Subcutaneous abdominal adipose tissue (tissue), 5 donors: Measurements from ENCODE around the gene NIFK.
"Not testable (repeated sequence)": the region's sequence is repeated elsewhere in the genome, so short reads cannot be mapped to it uniquely, and the experiment has no call there.

ENCODE experiments used
- H3K27ac ChIP-seq: one replicate; pipeline ENCODE4 v1.7.0; 2013; ENCODE audit warnings: low read depth, mild to moderate bottlenecking, inconsistent platforms, low read length, moderate library complexity
- H3K27me3 ChIP-seq, 5 donors: one replicate each; pipeline ENCODE4 v1.7.0; 2013; ENCODE audit warnings: low read length in 5 of 5, inconsistent platforms in 1 of 5; ENCODE audit not compliant: control insufficient read depth in 5 of 5, insufficient read depth in 4 of 5
- H3K36me3 ChIP-seq, 5 donors: one replicate each; pipeline ENCODE4 v1.7.0; 2013; ENCODE audit warnings: low read length in 5 of 5; ENCODE audit not compliant: control insufficient read depth in 5 of 5, insufficient read depth in 5 of 5
- H3K4me1 ChIP-seq, 5 donors: one replicate each; pipeline ENCODE4 v1.7.0; 2013; ENCODE audit warnings: low read length in 5 of 5, mild to moderate bottlenecking in 3 of 5, moderate library complexity in 1 of 5; ENCODE audit not compliant: control insufficient read depth in 5 of 5, insufficient read depth in 5 of 5
- H3K4me3 ChIP-seq, 5 donors: one replicate each; pipeline ENCODE4 v1.7.0; 2013; ENCODE audit warnings: low read length in 5 of 5, low read depth in 1 of 5
- H3K9ac ChIP-seq, 5 donors: one replicate each; pipeline ENCODE4 v1.7.0; 2013; ENCODE audit warnings: low read length in 5 of 5, mild to moderate bottlenecking in 4 of 5, moderate library complexity in 3 of 5
- H3K9me3 ChIP-seq, 5 donors: one replicate each; pipeline ENCODE4 v1.7.0; 2013; ENCODE audit warnings: low read length in 5 of 5; ENCODE audit not compliant: control insufficient read depth in 5 of 5
- donor health status: healthy.
- donor health status: healthy.
- donor health status: healthy.
- donor health status: healthy.
- donor health status: healthy.

NIFK gene

DNA sequence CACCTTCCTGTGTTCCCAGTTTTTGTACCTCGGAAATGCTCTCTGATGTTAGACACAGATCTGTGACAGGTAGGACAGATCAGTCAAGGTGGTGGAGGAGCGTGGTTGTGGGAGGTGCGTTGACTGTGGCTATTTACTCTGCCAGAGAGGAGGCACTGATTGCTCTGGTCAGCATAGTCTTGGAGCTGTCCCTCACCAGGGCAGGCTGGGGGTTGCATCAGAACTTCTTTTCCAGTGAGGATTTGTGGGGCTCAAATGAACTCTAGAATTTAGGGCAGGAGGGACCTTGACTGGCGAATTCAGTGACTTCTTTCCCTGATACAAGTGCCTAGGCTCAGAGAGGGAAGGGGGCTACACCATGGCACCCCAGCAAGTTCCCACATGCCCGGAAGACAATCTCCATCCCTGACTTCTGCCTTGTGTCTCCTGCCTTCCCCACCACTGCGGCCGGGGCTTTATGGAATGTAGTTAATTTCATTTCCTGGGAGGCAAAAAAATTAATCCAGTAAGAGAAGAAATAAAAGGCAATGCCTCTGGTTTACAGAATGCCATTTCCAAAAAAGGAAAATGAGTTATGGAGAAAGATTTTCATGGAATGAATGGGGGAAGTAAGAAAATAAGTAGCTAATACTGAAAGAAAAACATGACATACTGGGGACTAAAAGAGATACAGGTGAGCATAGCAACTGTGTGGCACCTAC, 26.1 kb downstream of the NIFK start:
- H3K9ac ChIP-seq, result no peak overlapping the region
- H3K4me1 ChIP-seq, result no peaks in the 10 kb centered on the region
- no peaks in the 10 kb centered on the region for H3K36me3 ChIP-seq
- no peak overlapping the region for H3K27ac ChIP-seq
- no peaks in the 10 kb centered on the region for H3K9me3 ChIP-seq
- no peaks in the 10 kb centered on the region for H3K27me3 ChIP-seq
- no peak overlapping the region for H3K4me3 ChIP-seq

GRCh38 chr2:121709776-121710469, 26.8 kb downstream of the NIFK start:
- Histone ChIP-seq H3K4me3 (no peak overlapping the region), H3K36me3 (no peaks in the 10 kb centered on the region), H3K9me3 (no peaks in the 10 kb centered on the region), H3K27me3 (no peaks in the 10 kb centered on the region), H3K4me1 (peaks cover 0 to 2% (median 0%) of the 10 kb centered on the region in 5 donors), H3K27ac (no peak overlapping the region), H3K9ac (no peak overlapping the region)

DNA sequence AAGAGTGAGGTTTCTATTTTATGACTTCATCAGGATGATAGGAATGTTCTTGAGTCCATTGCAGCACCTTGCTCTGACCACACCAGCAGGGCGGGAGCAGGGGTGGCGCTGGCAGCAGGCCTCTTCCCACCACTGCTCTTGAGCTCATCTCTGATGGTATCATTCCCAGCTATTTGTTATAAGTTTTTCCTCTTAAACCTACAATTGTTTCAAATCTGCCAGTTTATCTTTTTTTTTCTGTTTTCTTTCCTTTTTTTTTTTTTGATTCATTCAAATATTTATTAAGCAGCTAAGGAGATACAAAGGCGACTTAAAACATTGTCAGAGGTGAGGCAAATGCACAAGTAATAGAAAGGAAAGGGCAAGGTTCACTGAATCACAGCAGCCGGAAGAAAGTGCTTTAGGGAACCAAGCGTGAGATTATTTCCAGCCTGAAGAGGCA, 28.7 kb downstream of the NIFK start:
- H3K27me3 ChIP-seq, result no peaks in the 10 kb centered on the region
- H3K4me3 ChIP-seq, result no peak overlapping the region
- no peak overlapping the region for H3K27ac ChIP-seq
- no peaks in the 10 kb centered on the region for H3K9me3 ChIP-seq
- no peak overlapping the region for H3K9ac ChIP-seq
- peaks cover 0 to 2% (median 0%) of the 10 kb centered on the region in 5 donors for H3K4me1 ChIP-seq
- H3K36me3 ChIP-seq, result no peaks in the 10 kb centered on the region

GRCh38 chr2:121707344-121707919, 29.2 kb downstream of the NIFK start:
- Histone ChIP-seq H3K4me1 (peaks cover 0 to 2% (median 0%) of the 10 kb centered on the region in 5 donors), H3K9ac (no peak overlapping the region), H3K9me3 (no peaks in the 10 kb centered on the region), H3K36me3 (no peaks in the 10 kb centered on the region), H3K4me3 (no peak overlapping the region), H3K27me3 (no peaks in the 10 kb centered on the region), H3K27ac (no peak overlapping the region)

- Histone ChIP-seq H3K9ac (no peak overlapping the region), H3K4me1 (peaks cover 0 to 2% (median 0%) of the 10 kb centered on the region in 5 donors), H3K36me3 (no peaks in the 10 kb centered on the region), H3K4me3 (no peak overlapping the region), H3K9me3 (no peaks in the 10 kb centered on the region), H3K27ac (no peak overlapping the region), H3K27me3 (no peaks in the 10 kb centered on the region)
These were observed 30.7 kb downstream of the NIFK start for GRCh38 chr2:121705958-121706357.

DNA sequence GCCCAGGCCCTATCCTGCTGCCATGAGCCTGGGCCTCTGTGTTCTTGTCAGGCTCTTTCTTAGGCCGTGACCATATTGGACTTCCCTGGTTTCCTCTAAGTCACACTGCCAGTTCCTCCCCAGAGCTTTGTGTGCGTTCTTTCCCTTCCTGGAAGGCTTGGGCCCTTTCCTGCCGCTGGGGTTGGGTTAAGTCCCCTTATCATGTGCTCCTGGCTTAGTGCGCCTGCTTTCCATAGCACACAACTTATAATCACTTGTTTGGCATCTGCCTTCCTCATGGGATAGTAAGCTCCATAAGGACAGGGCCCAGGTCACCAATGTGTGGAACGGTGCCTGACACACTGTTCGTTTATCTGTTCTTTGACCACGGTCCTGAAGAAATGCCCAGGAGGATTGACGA, 31.3 kb downstream of the NIFK start:
- H3K4me3 ChIP-seq, result no peak overlapping the region
- no peak overlapping the region for H3K9ac ChIP-seq
- H3K9me3 ChIP-seq, result no peaks in the 10 kb centered on the region
- H3K36me3 ChIP-seq, result no peaks in the 10 kb centered on the region
- H3K27me3 ChIP-seq, result no peaks in the 10 kb centered on the region
- H3K27ac ChIP-seq, result no peak overlapping the region
- H3K4me1 ChIP-seq, result peaks cover 0 to 2% (median 0%) of the 10 kb centered on the region in 5 donors

DNA sequence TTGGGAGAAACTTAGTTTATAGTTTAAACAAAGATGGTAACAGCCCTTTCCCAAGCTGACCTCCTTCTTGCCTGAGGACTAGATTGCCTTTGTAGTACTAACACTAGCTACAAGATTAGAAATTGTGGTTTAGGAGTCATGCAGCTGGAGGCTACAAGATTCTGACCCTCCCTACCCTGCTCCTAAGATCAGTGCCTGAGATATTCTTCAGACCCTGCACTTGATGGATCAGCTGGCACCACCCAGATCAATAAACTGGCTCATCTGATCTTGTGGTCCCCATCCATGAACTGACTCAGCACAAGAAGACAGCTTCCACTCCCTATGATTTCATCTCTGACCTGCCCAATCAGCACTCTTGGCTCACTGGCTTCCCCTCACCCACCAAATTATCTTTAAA, 34.9 kb downstream of the NIFK start:
- H3K9me3 ChIP-seq, H3K9ac ChIP-seq, H3K27ac ChIP-seq, H3K36me3 ChIP-seq, H3K4me3 ChIP-seq, H3K27me3 ChIP-seq: not testable (repeated sequence)
- peaks cover 0 to 20% (median 9%) of the 10 kb centered on the region in 5 donors for H3K4me1 ChIP-seq

DNA sequence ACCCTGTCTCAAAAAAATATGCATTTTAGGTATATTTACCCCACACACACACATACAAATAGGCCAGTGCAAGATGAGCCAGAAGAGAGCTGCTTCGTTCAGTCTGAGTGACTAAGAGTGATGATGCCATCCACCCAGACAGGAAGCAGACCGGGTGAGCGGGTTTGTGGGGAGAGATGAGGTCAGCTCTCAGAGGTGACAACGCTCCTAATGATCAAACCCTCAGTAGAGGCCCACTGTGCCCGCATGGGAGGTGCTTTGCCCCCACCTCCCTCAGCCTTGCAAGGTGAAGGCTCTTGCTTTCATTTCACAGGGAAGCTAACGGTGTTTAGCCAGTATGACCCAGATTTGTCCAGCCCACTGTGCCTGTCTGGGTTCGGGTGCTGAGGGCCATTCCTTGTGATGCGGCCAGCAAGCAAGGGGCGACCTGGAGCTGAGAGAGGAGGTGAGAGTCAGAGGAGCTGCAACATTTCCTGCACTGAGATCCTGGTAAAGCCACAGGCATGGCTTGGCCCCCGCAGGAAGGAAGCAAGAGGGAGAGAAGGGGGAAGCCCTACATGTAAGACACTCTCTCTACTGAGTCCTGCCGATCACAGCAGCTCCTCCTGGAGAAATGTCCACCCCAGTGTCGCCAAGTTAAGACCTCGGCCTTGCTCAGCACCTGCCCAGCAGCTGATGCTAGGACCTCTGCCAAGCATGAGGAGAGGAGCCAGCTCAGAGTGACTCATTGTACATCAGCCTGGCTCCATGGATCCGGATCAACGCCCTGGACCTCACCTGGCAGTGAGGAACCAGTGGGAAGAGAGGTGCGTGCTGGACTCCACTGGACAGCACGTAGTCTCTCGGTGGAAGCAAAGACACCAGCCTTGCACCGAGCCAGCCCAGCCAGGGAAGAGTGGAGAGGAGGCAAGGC, 37.0 kb downstream of the NIFK start:
- Histone ChIP-seq H3K9ac (peak overlapping the region in 1 of 5 donors; percentile 1), H3K27ac (no peak overlapping the region), H3K9me3 (no peaks in the 10 kb centered on the region), H3K27me3 (peaks cover 0 to 5% (median 0%) of the 10 kb centered on the region in 5 donors), H3K36me3 (no peaks in the 10 kb centered on the region), H3K4me3 (peak overlapping the region in 3 of 5 donors; percentile 30 to 48 (median 32)), H3K4me1 (peaks cover 0 to 28% (median 19%) of the 10 kb centered on the region in 5 donors)

DNA sequence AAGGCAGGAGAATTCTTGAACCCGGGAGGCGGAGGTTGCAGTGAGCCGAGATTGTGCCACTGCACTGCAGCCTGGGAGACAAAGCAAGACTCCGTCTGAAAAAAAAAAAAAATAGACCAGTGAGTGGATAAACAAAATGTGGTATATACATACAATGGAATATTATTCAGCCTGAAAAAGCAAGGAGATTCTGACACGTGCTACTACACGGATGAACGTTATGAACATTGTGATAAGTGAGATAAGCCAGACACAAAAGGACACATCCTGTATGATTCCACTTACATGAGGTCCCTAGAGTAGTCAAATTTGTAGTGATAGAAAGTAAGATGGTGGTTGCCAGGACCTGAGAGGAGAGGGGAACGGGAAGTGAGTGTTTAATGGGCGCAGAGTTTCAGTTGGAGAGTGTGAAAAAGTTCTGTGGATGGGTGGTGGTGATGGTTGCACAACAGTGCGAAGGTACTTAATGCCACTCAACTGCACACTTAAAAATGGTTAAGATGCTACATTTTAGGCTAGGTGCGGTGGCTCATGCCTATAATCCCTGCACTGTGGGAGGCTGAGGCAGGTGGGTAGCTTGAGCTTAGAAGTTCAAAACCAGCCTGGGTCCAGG, 38.3 kb downstream of the NIFK start:
- no peak overlapping the region for H3K4me3 ChIP-seq
- no peaks in the 10 kb centered on the region for H3K9me3 ChIP-seq
- no peak overlapping the region for H3K9ac ChIP-seq
- no peak overlapping the region for H3K27ac ChIP-seq
- H3K36me3 ChIP-seq, result no peaks in the 10 kb centered on the region
- peaks cover 0 to 5% (median 0%) of the 10 kb centered on the region in 5 donors for H3K27me3 ChIP-seq
- peaks cover 0 to 28% (median 22%) of the 10 kb centered on the region in 5 donors for H3K4me1 ChIP-seq
